HS-27A (cell line): ENCODE measurements around the gene RPL38.
"Not testable (repeated sequence)": the region's sequence is repeated elsewhere in the genome, so short reads cannot be mapped to it uniquely, and the experiment has no call there.

Experiments
- DNase-seq: peaks from one replicate; pipeline ENCODE4 v3.0.0-alpha.2; 2012; ENCODE audit warnings: low read depth, missing footprints

The RPL38 gene

DNA sequence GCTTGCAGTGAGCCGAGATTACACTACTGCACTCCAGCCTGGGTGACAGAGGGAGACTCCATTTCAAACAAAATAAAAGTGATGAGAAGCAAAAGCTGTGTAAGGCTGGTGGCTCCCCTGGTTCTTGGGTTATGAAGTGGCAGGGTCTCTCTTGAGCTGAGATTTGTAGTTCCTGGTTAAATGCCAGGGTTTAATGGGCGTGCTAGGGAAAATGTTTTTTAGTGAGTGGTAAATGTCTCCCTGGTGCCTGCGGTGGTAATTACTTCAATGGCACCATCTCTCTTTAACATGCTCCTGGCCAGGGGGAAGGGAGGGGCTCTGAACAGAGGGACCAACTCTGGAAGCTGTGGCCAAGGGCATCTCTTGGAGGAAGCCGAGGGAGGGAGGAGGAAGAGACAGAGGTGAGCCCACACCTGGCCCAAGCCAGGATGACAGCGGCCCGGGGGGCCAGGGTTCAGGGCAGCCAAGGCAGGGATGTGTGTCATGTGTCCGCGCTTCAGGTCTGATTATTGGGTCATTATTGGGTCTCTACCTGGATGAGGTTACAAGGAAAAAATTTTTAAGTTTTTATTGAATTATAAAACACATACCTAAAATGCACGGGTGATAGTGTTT is 17.8 kb upstream of the RPL38 start:
- DNase-seq, result no peak

DNA sequence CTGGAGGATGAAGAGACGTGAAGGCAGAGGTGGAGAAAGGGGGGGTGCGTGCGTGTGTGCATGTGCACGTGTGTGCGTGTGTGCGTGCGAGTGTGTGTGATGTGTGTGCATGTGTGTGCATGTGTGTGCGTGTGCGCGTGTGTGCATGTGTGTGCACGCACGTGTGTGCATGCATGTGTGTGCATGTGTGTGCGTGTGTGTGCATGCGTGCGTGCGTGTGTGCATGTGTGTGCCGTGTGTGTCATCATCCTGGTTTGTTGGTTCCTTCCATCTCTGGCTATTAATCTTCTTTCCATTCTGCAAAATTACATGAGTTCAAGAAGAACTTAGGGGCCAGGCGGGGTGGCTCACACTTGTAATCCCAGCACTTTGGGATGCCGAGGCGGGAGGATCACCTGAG is 17.0 kb upstream of the RPL38 start:
- no peak for DNase-seq

DNA sequence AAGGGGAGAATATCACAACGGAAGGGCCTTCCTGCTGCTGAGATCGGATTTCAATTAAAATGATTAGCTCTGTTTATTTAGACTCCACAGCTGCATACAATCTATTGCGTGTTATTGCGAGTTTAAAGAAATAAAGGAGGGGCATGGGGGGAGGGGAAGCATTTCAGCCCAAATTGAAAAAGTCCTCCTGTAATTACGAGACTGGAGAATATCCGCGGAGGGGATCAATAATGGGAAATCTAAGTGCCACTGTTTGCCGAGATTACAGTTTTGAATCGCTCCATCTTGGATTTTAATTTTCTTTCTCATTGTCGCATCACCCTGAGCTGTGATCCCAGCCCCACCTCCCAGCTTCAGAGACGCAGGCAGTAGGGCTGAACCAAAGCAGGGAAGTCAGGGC is 15.7 kb upstream of the RPL38 start:
- DNase-seq, result no peak

DNA sequence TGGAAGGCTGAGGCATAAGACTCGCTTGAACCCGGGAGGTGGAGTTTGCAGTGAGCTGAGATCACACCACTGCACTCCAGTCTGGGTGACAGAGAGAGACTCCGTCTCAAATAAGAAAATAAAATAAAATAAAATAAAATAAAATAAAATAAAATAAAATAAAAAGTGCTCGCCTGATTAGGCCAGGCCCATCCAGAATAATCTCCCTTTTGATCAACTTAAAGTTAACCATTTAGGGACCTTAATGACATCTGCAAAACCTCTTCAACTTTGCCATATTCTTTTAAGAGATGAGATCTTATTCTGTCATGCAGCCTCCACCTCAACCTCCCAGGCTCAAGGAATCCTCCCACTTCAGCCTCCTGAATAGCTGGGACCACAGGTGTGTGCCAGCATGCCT is 14.8 kb upstream of the RPL38 start:
- not testable (repeated sequence) for DNase-seq

DNA sequence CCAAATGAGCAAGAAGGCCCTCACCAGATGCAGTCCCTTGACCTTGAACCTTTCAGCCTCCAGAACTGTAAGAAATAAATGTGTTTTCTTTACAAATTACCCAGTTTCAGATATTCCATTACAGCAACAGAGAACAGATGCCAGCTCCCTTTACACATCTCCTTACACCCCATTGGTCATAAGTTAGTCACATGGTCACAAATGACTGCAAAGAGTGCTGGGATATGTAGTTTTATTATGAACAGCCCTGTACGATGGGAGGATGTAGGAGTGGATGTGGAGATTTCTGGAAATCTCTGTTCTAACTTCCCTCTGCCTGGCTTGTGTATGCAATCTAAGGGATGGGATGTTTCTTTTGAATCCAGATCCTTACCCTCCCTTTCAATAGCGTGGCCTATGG is 13.3 kb upstream of the RPL38 start:
- no peak for DNase-seq

DNA sequence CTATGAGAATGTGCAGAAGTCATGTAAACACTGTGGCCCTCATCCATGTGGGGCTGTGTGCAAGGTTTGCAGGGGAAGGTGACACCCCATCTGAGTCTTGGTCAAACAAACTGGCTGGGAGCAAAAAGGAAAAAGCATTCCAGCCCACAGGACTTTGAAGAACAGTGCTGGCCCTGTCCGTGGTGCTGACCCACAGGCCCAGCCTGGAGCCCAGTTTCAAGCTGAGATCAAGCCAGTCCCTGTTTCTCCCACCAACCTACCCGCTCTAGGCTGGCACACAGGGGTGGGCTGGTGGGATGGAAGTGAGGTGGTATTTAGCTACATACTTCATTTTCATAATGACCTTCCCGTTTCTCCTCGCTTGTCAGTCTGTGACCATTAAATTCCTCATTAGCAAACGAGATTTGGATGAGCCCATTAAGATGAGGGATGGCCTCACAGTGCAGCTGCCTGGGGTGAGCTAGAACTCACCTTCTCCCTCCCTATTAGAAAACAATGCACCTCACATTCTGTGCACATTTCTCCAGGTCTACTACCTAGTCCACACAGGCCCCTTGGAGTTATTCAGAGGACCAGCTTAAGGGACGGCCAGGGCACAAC is 12.6 kb upstream of the RPL38 start:
- DNase-seq, result no peak

DNA sequence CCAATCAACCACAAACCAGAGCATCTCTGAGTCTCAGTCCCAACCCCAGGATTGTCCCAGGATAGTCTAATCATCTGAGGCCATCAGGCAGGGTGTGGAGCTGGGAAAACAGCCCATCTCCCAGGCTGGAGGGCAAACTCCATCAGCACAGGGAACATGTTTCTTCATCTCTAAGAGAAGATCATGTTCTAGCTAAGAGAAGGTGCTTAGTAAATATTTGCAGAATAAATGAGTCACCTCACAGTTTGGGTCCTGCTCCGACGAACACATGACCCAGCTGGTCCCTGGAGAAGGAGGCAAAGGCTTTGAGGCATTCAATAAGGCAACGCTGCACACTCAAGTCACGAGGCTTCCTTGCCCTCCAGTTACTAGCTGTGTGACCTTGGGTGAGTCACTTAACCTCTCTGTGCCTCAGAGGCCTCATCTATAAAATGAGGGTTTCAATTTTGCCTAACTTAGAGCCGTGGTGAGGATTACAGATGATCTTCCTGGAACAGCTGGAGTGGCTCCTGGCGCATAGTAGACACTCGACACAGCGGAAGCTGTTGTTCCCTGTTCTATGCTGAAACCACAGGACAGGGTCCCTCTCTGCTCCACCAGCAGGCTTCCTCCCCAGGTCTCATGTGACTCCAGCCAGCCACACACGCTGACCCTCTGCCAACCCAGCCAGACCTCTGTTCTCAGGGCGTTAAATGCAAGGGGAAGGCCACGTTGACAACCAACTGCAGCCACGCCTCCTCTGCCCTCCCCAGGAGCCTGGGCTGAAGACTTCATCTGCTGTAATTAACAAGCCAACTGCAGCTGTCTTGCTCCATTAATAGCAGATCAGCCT is 10.3 kb upstream of the RPL38 start:
- DNase-seq, result no peak

DNA sequence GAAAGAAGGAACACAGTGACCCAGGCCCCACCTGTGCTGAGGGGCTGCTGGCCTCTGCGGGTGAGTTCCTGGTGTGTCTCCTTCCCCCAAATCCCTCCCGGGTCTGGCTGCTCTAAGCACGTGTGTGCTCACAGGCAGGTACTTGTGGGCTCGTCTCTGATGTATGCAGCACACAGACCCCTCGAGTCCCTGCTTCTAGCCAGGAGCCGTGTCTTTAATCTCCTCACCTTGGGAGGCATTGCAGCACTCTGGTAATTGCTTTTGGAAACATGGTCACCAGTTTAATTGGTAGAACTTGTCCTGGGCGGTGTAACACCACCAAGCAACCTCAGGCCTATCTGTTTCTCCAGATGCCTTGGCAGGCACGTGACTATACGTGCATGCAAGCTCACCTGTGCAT is 8.8 kb upstream of the RPL38 start:
- DNase-seq, result no peak

DNA sequence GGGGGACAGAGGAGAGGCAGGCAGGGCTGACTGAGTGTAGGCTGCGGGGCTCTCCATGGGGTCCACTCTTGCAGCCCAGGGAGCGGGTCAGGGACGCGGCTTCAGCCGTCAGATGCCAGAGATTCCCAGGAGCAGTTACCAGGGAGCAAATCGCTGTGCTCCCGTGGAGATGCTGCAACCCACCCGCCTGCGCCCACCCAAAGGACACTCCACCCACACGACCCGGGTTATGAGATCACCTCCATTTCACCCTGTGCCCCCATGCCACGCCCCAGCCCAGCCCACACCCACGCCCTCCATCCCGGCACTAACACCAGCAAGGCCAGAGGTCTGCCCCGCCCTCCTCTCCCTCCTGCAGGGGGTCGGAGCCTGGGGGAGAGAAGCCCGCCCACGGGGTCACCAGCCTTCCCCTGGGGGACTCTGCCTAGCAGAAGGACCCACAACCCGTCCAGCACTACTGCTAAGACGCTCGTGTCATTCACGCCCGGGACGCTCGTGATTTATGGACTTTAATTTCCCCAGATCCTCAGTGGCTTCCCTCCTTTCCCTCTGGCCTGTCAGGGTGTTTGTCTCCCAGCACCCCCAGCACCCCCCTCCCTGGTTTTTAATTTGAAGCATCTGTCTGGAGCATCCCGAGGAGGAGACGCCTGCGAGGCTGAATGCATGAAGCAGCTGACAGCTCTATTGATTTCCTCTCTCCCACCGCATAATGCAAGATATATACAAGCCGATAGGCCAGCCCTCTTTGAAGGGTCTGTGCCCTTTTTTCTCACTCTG is 6.7 kb upstream of the RPL38 start:
- DNase-seq, result no peak

DNA sequence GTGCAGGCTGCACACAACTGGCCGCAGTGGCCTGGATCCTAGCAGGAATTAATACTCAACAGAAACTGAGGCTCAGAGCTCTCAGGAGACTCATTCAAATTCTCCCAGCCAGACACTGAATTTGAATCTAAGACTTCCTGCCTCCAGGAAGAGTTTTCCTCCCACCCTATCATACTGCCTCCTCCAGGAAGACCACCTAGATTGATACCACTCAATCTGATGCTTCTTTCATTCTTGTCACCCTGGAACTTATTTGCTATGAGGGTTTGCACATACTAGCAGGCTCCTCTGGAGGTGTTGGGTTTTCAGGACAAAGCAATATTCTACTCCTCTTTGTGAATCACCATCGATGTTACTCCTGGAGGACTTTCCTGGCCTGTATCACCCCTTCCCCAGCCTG is 5.7 kb upstream of the RPL38 start:
- DNase-seq, result no peak

DNA sequence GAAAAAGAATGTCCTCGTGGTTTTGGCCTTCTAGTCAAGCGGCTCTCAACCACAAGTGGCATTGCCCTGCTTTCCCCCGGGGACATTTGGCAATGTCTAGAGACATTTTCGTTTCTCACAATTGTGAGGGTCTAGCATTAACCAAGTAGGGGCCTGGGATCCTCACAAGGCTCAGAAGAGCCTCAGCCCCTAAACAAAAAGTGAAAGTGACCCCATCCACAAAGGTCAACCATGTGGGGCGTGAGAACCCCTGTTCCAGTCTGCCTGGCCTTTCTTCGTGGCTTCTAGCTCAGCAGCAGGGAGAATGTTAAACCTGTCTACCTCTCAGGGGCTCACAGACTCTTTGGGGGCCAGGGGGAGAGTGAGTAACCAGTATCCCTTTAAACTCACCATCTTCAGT is 4.8 kb upstream of the RPL38 start:
- no peak for DNase-seq

DNA sequence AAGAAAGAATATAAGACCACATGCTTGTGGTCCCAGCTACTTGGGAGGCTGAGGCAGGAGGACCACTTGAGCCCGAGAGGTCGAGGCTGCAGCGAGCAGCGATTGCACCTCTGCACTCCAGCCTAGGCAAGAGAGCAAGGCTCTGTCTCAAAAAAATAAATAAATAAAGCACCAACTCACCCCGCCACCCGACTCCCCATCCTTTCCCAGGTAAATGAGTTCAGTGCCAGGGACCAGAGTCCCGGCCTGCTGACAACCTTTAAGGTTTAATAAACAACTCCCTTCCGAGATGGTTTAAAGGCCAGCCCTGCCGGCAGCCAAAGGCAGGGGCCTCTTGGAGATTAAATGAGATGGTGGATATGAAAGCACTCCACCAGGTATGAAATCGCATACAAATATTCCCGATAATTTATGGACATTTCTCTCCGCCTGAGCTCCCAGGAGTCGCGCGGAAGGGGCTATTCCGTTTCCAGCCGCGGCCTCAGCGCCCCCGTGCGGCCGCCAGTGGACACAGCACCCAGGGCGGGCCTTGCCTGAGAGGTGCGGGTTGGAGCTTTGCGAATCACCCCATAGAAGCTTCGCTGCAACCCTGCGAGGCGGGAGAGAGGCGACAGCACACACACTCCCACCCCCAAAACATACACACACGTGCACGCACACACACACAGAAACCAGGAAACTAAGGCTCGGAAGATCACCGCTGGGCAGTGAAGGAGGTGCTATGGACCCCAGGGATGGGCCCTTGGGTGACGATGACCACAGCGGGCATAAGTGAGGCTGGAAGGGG is 4.0 kb upstream of the RPL38 start:
- DNase-seq, result no peak

DNA sequence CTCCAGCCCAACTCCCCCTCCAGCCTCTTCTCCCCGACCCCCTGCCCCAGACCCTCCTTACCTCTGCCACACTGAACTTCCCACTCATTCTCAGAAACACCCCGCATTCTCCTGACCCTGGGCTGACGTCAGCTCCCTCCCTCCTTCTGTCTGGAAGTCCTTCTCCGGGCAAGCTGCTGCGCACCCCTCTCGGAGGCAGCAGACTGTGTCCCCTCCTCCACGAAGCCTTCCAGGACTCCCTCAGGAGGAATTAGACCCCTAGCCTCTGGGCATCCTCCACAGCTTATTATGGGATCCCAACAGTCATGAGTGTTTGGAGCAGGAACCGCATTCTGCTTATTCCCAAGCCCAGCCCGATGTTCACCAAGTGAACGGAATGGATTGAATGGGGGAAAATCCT is 3.4 kb upstream of the RPL38 start:
- DNase-seq, result no peak

DNA sequence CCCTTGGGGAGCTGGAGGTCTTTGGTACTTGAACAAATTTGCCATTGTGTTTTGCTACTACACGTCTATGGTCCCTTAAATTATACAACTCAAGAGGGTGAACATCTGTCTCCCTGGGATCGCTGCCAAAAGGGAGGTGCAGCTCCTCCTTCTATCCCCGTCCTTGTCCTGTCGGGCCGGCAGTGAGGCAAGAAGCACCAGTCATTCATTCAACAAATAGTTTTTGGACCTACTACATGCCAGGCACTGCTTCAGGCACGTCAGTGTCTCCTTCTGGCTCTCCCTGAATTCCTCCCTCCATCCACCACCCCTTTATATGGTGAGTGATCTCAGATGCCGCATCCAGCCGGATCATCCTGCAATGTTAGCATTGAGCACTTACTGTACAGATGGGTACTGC is 2.2 kb upstream of the RPL38 start:
- no peak for DNase-seq

DNA sequence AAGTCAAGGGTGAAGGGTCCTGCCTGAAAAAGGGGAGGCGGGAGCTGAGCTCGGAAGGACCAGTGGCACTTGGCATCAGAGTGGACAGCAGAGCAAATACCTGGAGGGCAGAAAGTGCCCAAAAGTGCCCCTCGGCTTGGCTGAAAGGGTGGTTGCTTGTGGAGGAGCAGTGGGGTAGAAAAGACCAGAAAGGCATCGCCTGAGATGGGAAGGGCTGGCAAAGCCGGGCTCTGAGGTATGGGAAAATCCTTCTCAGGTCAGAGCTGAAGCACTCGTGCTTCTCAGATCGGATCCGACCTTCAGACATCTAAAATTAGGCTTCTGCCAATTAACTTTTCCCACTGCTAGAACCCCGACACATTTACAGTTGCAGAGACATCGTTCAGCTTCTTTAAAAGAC is 1.5 kb upstream of the RPL38 start:
- DNase-seq, result no peak

DNA sequence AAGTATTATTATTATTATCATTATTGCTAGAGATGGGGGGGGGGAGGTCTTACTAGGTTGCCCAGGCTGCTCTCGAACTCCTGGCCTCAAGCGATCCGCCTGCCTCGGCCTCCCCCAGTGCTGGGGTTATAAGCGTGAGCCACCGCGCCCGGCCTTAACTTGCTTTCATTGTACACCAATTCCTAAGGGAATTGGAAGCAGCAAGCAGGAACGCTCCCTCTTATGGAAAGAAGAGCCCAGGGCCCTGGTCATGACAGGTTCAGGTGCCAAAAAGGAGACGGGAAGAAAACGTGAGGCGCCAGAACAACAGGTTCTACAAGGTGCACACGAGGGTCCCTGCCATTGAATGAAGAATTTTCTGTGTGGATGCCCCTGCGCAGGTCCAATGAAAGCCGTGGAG is 540 bp upstream of the RPL38 start:
- no peak for DNase-seq

DNA sequence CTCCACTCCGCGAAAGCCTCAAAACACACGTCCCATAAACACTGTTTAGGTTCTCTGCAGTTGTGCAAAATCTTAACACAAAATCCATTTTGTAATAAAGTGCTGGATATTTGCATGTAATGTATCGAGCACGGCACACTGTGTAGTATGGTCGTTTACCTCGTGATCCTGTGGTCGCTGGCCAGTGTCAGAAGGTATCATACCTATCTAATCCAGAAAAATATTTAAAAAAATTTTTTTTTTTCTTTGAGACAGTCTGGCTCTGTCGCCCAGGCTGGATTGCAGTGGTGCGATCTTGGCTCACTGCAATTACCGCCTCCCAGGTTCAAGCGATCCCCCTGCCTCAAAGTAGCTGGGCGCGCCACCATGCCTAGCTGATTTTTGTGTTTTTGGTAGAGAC is 996 bp downstream of the RPL38 start:
- no peak for DNase-seq

DNA sequence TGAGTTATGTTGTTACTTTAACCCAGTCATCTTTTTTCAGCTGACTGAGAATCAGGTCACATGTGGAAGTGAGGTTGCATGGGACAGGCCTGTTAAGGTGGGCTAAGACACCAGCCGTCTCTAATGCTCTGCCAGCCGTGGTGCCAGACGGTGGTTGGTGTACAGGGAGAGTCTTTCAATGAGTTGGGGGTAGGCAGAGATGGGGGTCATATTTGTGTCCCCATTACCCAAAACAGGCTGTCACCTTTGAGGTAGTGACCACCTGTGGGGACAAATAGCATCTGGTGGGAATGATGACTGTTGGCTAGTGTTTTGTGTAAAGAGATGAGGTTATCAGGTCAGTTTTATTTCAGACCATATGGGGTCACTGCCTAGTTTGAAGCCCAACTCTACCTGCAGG is 1.8 kb downstream of the RPL38 start:
- DNase-seq, result no peak

DNA sequence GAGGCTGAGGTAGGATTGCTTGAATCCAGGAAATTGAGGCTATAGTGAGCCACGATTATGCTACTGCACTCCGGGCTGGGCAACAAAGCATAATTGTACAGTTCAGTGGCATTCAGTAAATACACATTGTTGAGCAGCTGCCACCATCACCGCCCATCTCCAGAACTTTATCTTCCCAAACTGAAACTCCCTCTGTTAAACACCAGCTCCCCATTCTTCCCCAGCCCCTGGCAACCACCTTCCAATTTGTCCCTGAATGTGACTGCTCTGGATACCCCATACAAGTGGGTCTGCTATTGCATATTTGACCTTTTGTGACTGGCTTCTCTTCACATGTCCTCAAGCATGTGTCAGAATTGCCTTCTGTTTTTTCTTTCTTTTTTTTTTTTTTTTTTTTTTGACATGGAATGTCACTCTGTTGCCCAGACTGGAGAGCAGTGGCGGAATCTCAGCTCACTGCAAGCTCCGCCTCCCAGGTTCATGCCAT is 2.9 kb downstream of the RPL38 start:
- DNase-seq, result no peak

DNA sequence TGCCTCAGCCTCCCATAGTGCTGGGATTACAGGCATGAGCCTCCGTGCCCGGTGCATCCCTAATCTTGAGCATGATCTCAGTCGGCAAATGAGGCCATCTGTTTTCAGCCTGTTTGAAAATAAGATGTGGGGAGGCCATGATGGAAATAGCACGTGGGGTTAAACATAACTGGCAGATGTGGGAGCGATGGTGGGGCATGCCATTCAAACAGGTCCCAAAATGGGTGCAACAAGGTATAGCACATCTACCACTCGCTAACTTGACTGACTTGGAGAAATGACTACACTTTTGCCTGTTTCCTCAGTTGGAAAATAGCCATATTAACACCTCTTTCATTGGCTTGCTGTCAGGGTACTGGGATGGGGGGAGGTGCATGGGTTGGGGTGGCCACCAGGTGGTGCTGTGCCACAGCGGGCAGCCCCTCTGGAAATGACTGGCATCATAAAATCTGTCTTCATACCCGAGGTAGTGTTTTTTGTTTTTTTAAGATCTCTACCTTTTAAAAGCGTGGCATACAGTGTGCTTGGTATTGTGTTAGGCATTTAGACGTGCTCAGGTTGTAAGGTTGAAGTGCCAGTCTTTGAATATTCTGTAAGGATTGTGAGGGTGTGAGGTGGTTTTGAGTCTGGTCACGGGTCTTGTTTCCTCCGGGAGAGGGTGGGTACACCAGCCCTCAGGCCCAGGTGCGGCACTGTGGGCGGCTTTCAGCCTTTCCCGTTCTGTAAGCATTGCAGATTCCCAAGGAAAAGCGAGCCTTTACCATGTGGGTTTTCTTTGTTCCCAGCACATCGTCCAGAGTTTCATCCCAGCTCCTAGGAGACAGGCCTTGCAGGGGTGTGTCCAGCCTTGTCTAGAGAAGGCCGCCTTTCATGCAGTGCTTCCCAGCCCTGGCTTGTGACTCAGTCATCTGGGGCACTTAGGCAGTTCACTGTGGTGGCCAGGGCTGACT is 7.0 kb downstream of the RPL38 start:
- no peak for DNase-seq
